Liver (tissue), 9 donors: ENCODE measurements around the gene FAM153A. TPM values are rescaled to one million over a fixed set of nuclear protein-coding genes. Genes with fewer than 3 reads are reported as not detected.
"Not testable (repeated sequence)": the region's sequence is repeated elsewhere in the genome, so short reads cannot be mapped to it uniquely, and the experiment has no call there.

Experiments
- DNase-seq: peaks from one replicate; pipeline ENCODE4 v3.0.0-alpha.2; 2017; ENCODE audit warnings: low spot score
- H3K27ac ChIP-seq, 2 donors: one replicate each; pipeline ENCODE4 v1.7.0; 2013; ENCODE audit warnings: inconsistent platforms in 2 of 2, low read length in 2 of 2, control low read depth in 1 of 2, low read depth in 1 of 2, mild to moderate bottlenecking in 1 of 2
- H3K27me3 ChIP-seq, 4 donors: one replicate each; pipeline versions ENCODE4 v1.6.1 to v1.7.0; 2013; ENCODE audit warnings: low read length in 3 of 4, inconsistent platforms in 1 of 4, mild to moderate bottlenecking in 1 of 4, moderate library complexity in 1 of 4; ENCODE audit not compliant: control insufficient read depth in 4 of 4, insufficient read depth in 4 of 4
- H3K36me3 ChIP-seq, 4 donors: one replicate each; pipeline versions ENCODE4 v1.6.1 to v1.7.0; 2013; ENCODE audit warnings: low read length in 3 of 4, mild to moderate bottlenecking in 3 of 4, low read depth in 1 of 4, moderate library complexity in 1 of 4; ENCODE audit not compliant: control insufficient read depth in 4 of 4, insufficient read depth in 3 of 4
- H3K4me1 ChIP-seq, 4 donors: one replicate each; pipeline versions ENCODE4 v1.6.1 to v1.7.0; 2013; ENCODE audit warnings: low read length in 3 of 4, mild to moderate bottlenecking in 3 of 4, moderate library complexity in 1 of 4; ENCODE audit not compliant: control insufficient read depth in 4 of 4, insufficient read depth in 4 of 4
- H3K4me3 ChIP-seq, 3 donors: one replicate each; pipeline versions ENCODE4 v1.6.1 to v1.7.0; 2013; ENCODE audit warnings: low read length in 3 of 3, control low read depth in 1 of 3, low read depth in 1 of 3, mild to moderate bottlenecking in 1 of 3
- H3K9ac ChIP-seq, 2 donors: one replicate each; pipeline ENCODE4 v1.7.0; 2013; ENCODE audit warnings: low read length in 2 of 2, mild to moderate bottlenecking in 2 of 2, moderate library complexity in 2 of 2, control low read depth in 1 of 2, low read depth in 1 of 2
- H3K9me3 ChIP-seq, 4 donors: one replicate each; pipeline versions ENCODE4 v1.6.1 to v1.7.0; 2013; ENCODE audit warnings: low read length in 3 of 4; ENCODE audit not compliant: control insufficient read depth in 4 of 4
- WGBS: extraction: QIAGEN DNeasy Blood & Tissue Kit; methylation state at CpG from one replicate; pipeline ENCODE4 v1.1.7; 2013; 5-methylcytosine and 5-hydroxymethylcytosine counted together
- polyA plus RNA-seq, 2 donors: library from polyadenylated mRNA; stranded (reverse) in 1 of 2; unstranded in 1 of 2; fragments of 200-250 nt in 1 of 2; fragments of >200 nt in 1 of 2; fragmentation: Nextera tagmentation in 1 of 2; extraction: Ambion mirVana in 1 of 2; gene quantifications; one replicate each; pipeline versions ENCODE4 v1.2.1 to v1.2.3, GENCODE V29; 2013 to 2015
- total RNA-seq, 2 donors: library from RNA; depleted of rRNA; stranded (reverse); fragments of >200 nt; gene quantifications; one replicate each; pipeline ENCODE4 v1.2.3, GENCODE V29; 2014
- donor health status: healthy.
- donor health status: healthy.
- donor health status: healthy.
- donor health status: healthy.
- donor health status: healthy.

The FAM153A gene
- total and polyA plus RNA-seq, 4 donors = 0.48 to 3.9 (median 0.62) TPM

- H3K27me3 ChIP-seq, H3K27ac ChIP-seq, H3K4me3 ChIP-seq, DNase-seq, H3K4me1 ChIP-seq, H3K36me3 ChIP-seq, H3K9ac ChIP-seq, H3K9me3 ChIP-seq: not testable (repeated sequence)
- 91% methylated on average over 12 of the region's 12 CpGs for WGBS
Observed at GRCh38 chr5:177689011-177689610, 93.6 kb downstream of the FAM153A start.

GRCh38 chr5:177688091-177688490 lies 94.6 kb downstream of the FAM153A start:
- not testable (repeated sequence) for H3K36me3 ChIP-seq, H3K27me3 ChIP-seq, H3K9me3 ChIP-seq, H3K4me1 ChIP-seq, H3K4me3 ChIP-seq, H3K27ac ChIP-seq, DNase-seq, H3K9ac ChIP-seq
- 98% methylated on average over 19 of the region's 32 CpGs for WGBS

- DNase-seq, H3K4me3 ChIP-seq, H3K9me3 ChIP-seq, H3K9ac ChIP-seq, H3K27me3 ChIP-seq, H3K36me3 ChIP-seq, H3K4me1 ChIP-seq, H3K27ac ChIP-seq: not testable (repeated sequence)
- 50% methylated on average over 1 of the region's 1 CpG for WGBS
Observed at GRCh38 chr5:177681920-177682319, 100.8 kb downstream of the FAM153A start.

Other genes starting within 250 kb of the FAM153A start
- gene FAM193B, start 228.3 kb downstream of the FAM153A start, total RNA-seq = 10 to 100 TPM; 14.3 to 31.8 TPM
- 10 to 100 TPM; 15.5 to 16.2 TPM for gene FAM193B, start 228.3 kb downstream of the FAM153A start, polyA plus RNA-seq
- gene TMED9, start 190.7 kb downstream of the FAM153A start, total RNA-seq = 100 to 1,000 TPM in 1 of 2 donors, 10 to 100 TPM in 1; 68.8 to 143 TPM
- 100 to 1,000 TPM in 1 of 2 donors, 10 to 100 TPM in 1; 66.7 to 234 TPM for gene TMED9, start 190.7 kb downstream of the FAM153A start, polyA plus RNA-seq
- gene B4GALT7, start 182.8 kb downstream of the FAM153A start, total RNA-seq = 10 to 100 TPM; 12.6 to 18.7 TPM
- gene B4GALT7, start 182.8 kb downstream of the FAM153A start, polyA plus RNA-seq = 10 to 100 TPM in 1 of 2 donors, 1 to 10 TPM in 1; 8.1 to 19.7 TPM
- not detected for gene PROP1, start 213.3 kb upstream of the FAM153A start, total RNA-seq
- gene PROP1, start 213.3 kb upstream of the FAM153A start, polyA plus RNA-seq = not detected